GM19452 (cell line): ENCODE results near the gene VPS52.
"Not testable (repeated sequence)": the region's sequence is repeated elsewhere in the genome, so short reads cannot be mapped to it uniquely, and the experiment has no call there.

ENCODE experiments used
- ATAC-seq: cut with Tn5 transposase; IDR thresholded peaks from one replicate; pipeline ENCODE4 v1.9.1; 2021; ENCODE audit not compliant: unreplicated experiment

Gene VPS52

GRCh38 chr6:33280539-33280938 lies 8.9 kb upstream of the VPS52 start:
- ATAC-seq, result no peak

- no peak for ATAC-seq
These were observed 8.4 kb upstream of the VPS52 start for GRCh38 chr6:33279971-33280511.

GRCh38 chr6:33279257-33279695 lies 7.6 kb upstream of the VPS52 start:
- no peak for ATAC-seq

GRCh38 chr6:33278810-33279209 lies 7.1 kb upstream of the VPS52 start:
- ATAC-seq, result no peak

GRCh38 chr6:33278392-33278741 lies 6.7 kb upstream of the VPS52 start:
- no peak for ATAC-seq

- ATAC-seq, result no peak
These were observed 6.2 kb upstream of the VPS52 start for GRCh38 chr6:33277663-33278391.

GRCh38 chr6:33276864-33277662 lies 5.4 kb upstream of the VPS52 start, which contains the start of gene B3GALT4:
Gene B3GALT4, plus strand, starts transcription at chr6:33277123. Its CDS starts 297 bp downstream, at chr6:33277420.
- ATAC-seq, result peak; percentile 48

GRCh38 chr6:33276581-33276863 lies 4.8 kb upstream of the VPS52 start:
- ATAC-seq, result no peak

GRCh38 chr6:33275795-33276580 lies 4.3 kb upstream of the VPS52 start:
- not testable (repeated sequence) for ATAC-seq

GRCh38 chr6:33273924-33274902 lies 2.5 kb upstream of the VPS52 start:
- no peak for ATAC-seq

- no peak for ATAC-seq
These were observed 1.6 kb upstream of the VPS52 start for GRCh38 chr6:33273129-33273923.

- ATAC-seq, result no peak
These were observed 826 bp upstream of the VPS52 start for GRCh38 chr6:33272275-33273128.

GRCh38 chr6:33271117-33271467 lies 584 bp downstream of the VPS52 start:
- no peak for ATAC-seq

- ATAC-seq, result no peak
These were observed 7.7 kb downstream of the VPS52 start for GRCh38 chr6:33264015-33264414.

GRCh38 chr6:33262490-33262889 lies 9.2 kb downstream of the VPS52 start:
- ATAC-seq, result not testable (repeated sequence)

GRCh38 chr6:33259032-33259431 lies 12.6 kb downstream of the VPS52 start:
- ATAC-seq, result no peak

- no peak for ATAC-seq
These were observed 17.1 kb downstream of the VPS52 start for GRCh38 chr6:33254591-33254990.

GRCh38 chr6:33252759-33253158 lies 18.9 kb downstream of the VPS52 start:
- ATAC-seq, result no peak
